ENCODE measurements around the gene ANKDD1A.

Gene ANKDD1A

GRCh38 chr15:64911311-64912186 is at the start of gene ANKDD1A:
TSS of gene ANKDD1A (plus strand) at chr15:64911902. CDS start at chr15:64911931, 29 bp downstream.
- DNase-seq (ENCODE audit: low spot score) = peak; percentile 36

- no peak for DNase-seq (ENCODE audit: low spot score)
These were observed 49.7 kb upstream of the ANKDD1A start for GRCh38 chr15:64861960-64862359.

- DNase-seq (ENCODE audit: low spot score) = no peak
These were observed 49.3 kb upstream of the ANKDD1A start for GRCh38 chr15:64862408-64862807.

- no peak for DNase-seq (ENCODE audit: low spot score)
These were observed 47.6 kb upstream of the ANKDD1A start for GRCh38 chr15:64864068-64864467.

- no peak for DNase-seq (ENCODE audit: low spot score)
These were observed 46.3 kb upstream of the ANKDD1A start for GRCh38 chr15:64865126-64865997.

- DNase-seq (ENCODE audit: low spot score) = no peak
These were observed 45.6 kb upstream of the ANKDD1A start for GRCh38 chr15:64865998-64866520.

GRCh38 chr15:64869501-64869900 is 42.2 kb upstream of the ANKDD1A start:
- DNase-seq (ENCODE audit: low spot score) = no peak

GRCh38 chr15:64870353-64870752 is 41.3 kb upstream of the ANKDD1A start:
- no peak for DNase-seq (ENCODE audit: low spot score)

- DNase-seq (ENCODE audit: low spot score) = no peak
These were observed 36.0 kb upstream of the ANKDD1A start for GRCh38 chr15:64875641-64876223.

- no peak for DNase-seq (ENCODE audit: low spot score)
These were observed 34.3 kb upstream of the ANKDD1A start for GRCh38 chr15:64877435-64877834.

- DNase-seq (ENCODE audit: low spot score) = no peak
These were observed 33.0 kb upstream of the ANKDD1A start for GRCh38 chr15:64878705-64879104.

GRCh38 chr15:64883100-64883581 is 28.6 kb upstream of the ANKDD1A start:
- no peak for DNase-seq (ENCODE audit: low spot score)

GRCh38 chr15:64883997-64884511 is 27.6 kb upstream of the ANKDD1A start:
- peak; percentile 58 for DNase-seq (ENCODE audit: low spot score)

GRCh38 chr15:64884679-64885078 is 27.0 kb upstream of the ANKDD1A start:
- DNase-seq (ENCODE audit: low spot score) = no peak

GRCh38 chr15:64888336-64888735 is 23.4 kb upstream of the ANKDD1A start:
- DNase-seq (ENCODE audit: low spot score) = no peak

GRCh38 chr15:64891561-64891960 is 20.1 kb upstream of the ANKDD1A start:
- no peak for DNase-seq (ENCODE audit: low spot score)

- no peak for DNase-seq (ENCODE audit: low spot score)
These were observed 18.8 kb upstream of the ANKDD1A start for GRCh38 chr15:64892847-64893403.

- peak; percentile 13 for DNase-seq (ENCODE audit: low spot score)
These were observed 18.0 kb upstream of the ANKDD1A start for GRCh38 chr15:64893481-64894394.

GRCh38 chr15:64894395-64895056 is 17.2 kb upstream of the ANKDD1A start:
- no peak for DNase-seq (ENCODE audit: low spot score)
